Erythroblast (primary cell): Measurements from ENCODE around the gene SDR42E2.
"Not testable (repeated sequence)": the region's sequence is repeated elsewhere in the genome, so short reads cannot be mapped to it uniquely, and the experiment has no call there.

Experiments used
- GATA1 ChIP-seq: IDR thresholded peaks from 2 replicates; pipeline ENCODE4 v1.6.1; 2011; ENCODE audit warnings: low read depth, mild to moderate bottlenecking, control low read depth, low read length, moderate library complexity
- POLR2A ChIP-seq: IDR thresholded peaks from 2 replicates; pipeline ENCODE4 v1.6.1; 2011; ENCODE audit warnings: mild to moderate bottlenecking, low read length

DNA sequence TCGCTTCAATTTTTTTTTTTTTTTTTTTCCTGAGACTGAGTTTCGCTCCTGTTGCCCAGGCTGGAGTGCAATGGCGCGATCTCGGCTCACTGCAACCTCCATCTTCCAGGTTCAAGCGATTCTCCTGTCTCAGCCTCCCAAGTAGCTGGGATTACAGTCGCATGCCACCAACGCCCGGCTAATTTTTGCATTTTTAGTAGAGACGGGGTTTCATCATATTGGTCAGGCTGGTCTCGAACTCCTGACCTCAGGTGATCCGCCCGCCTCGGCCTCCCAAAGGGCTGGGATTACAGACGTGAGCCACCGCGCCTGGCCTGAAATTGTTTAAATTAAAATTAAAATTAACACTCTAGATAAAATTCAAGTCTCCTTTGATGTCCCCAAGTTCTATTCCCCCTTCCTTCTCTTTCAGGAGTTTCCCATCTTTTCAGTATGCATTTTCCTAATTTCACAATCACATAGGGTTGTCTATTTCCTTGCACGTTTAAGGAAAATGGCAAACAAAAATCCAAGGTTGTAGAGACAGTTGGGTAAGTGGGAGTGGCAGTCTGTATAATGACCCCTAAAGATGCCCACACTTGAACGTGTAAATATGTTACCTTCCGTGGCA is 34.4 kb downstream of the SDR42E2 start:
- TF ChIP-seq POLR2A, GATA1: not testable (repeated sequence)
